Measurements from ENCODE around the gene MRPS2.
"Not testable (repeated sequence)": the region's sequence is repeated elsewhere in the genome, so short reads cannot be mapped to it uniquely, and the experiment has no call there.

MRPS2 gene

GRCh38 chr9:135516132-135516860, 15.8 kb downstream of the MRPS2 start:
- no peak for DNase-seq

- no peak for DNase-seq
Observed at GRCh38 chr9:135517407-135517822, 16.9 kb downstream of the MRPS2 start.

GRCh38 chr9:135519179-135519971, 18.9 kb downstream of the MRPS2 start:
- DNase-seq: no peak

GRCh38 chr9:135520916-135521607, 20.6 kb downstream of the MRPS2 start, which contains the start of gene LCN1:
LCN1 (plus strand) TSS chr9:135521440; CDS start chr9:135521498, 58 bp downstream.
- DNase-seq: no peak

GRCh38 chr9:135521608-135522095, 21.2 kb downstream of the MRPS2 start:
- DNase-seq: no peak

GRCh38 chr9:135522137-135522877, 21.8 kb downstream of the MRPS2 start:
- no peak for DNase-seq

GRCh38 chr9:135522931-135523330, 22.4 kb downstream of the MRPS2 start:
- DNase-seq: no peak

GRCh38 chr9:135523521-135524129, 23.1 kb downstream of the MRPS2 start:
- no peak for DNase-seq

GRCh38 chr9:135524130-135524861, 23.8 kb downstream of the MRPS2 start:
- DNase-seq: no peak

GRCh38 chr9:135525241-135526088, 25.0 kb downstream of the MRPS2 start:
- DNase-seq: no peak

- no peak for DNase-seq
Observed at GRCh38 chr9:135526089-135526729, 25.7 kb downstream of the MRPS2 start.

- DNase-seq: no peak
Observed at GRCh38 chr9:135526730-135527571, 26.5 kb downstream of the MRPS2 start.

GRCh38 chr9:135528842-135529435, 28.5 kb downstream of the MRPS2 start:
- not testable (repeated sequence) for DNase-seq

GRCh38 chr9:135530146-135530545, 29.7 kb downstream of the MRPS2 start:
- DNase-seq: no peak

GRCh38 chr9:135531096-135531495, 30.6 kb downstream of the MRPS2 start:
- DNase-seq: no peak

GRCh38 chr9:135533113-135533512, 32.6 kb downstream of the MRPS2 start:
- DNase-seq: no peak

GRCh38 chr9:135533674-135534073, 33.2 kb downstream of the MRPS2 start:
- no peak for DNase-seq

- DNase-seq: not testable (repeated sequence)
Observed at GRCh38 chr9:135534192-135534711, 33.8 kb downstream of the MRPS2 start.

Measured in NCI-H446 treated with DMSO at 0.1 percent for 48 hours (cell line).